Esophagus muscularis mucosa (tissue), 4 donors: ENCODE results near the gene CMPK2.

Experiments used
- CTCF ChIP-seq, 3 experiments: fragments of 200-600 bp in 2 of 3; fragments of 450-650 bp in 1 of 3; sonication (generic) in 2 of 3; IDR thresholded peaks; one replicate each; pipeline ENCODE4 v1.5.1; 2017 to 2019; ENCODE audit warnings: antibody characterized with exemption in 3 of 3, mild to moderate bottlenecking in 2 of 3, moderate library complexity in 1 of 3
- EP300 ChIP-seq: sonication (generic); formaldehyde crosslinking; IDR thresholded peaks from one replicate; pipeline ENCODE4 v1.6.1; 2017; ENCODE audit warnings: antibody characterized with exemption
- POLR2A ChIP-seq: fragments of 450-650 bp; IDR thresholded peaks from one replicate; pipeline ENCODE4 v1.6.1; 2017; ENCODE audit warnings: antibody characterized with exemption, moderate library complexity, mild to moderate bottlenecking, low read depth
- POLR2AphosphoS5 ChIP-seq, 2 donors: sonication (generic); formaldehyde crosslinking; IDR thresholded peaks; one replicate each; pipeline ENCODE4 v1.6.1; 2017; ENCODE audit warnings: antibody characterized with exemption in 2 of 2

- no peak for TF ChIP-seq CTCF (IDR thresholded peaks at IDR 0.05)
- TF ChIP-seq EP300: no peak
- TF ChIP-seq POLR2A: no peak
- TF ChIP-seq POLR2AphosphoS5 (IDR thresholded peaks at IDR 0.05): no peak
Measured at GRCh38 chr2:6883448-6884122, 17.9 kb upstream of the CMPK2 start.
